ENCODE data around the gene FGF2. TPM values are rescaled to one million over a fixed set of nuclear protein-coding genes. Genes with fewer than 3 reads are reported as not detected.
"Not testable (repeated sequence)": the region's sequence is repeated elsewhere in the genome, so short reads cannot be mapped to it uniquely, and the experiment has no call there.

Gene FGF2
- total RNA-seq, 1 donor, result 86.5 TPM

- H3K4me2 ChIP-seq (ENCODE audit: insufficient read depth, low read length), result peak overlapping the region; percentile 85
- no peaks in the 10 kb centered on the region for H3K27me3 ChIP-seq (ENCODE audit: insufficient read depth, low read length)
- peak overlapping the region; percentile 76 for H3K27ac ChIP-seq (ENCODE audit: low read depth, low read length)
- H3K4me3 ChIP-seq (ENCODE audit: insufficient read depth, low read length), result peak overlapping the region; percentile 79
- H4K20me1 ChIP-seq (ENCODE audit: insufficient read depth, low read length), result no peaks in the 10 kb centered on the region
- no peak for TF ChIP-seq CTCF (IDR thresholded peaks at IDR 0.05; ENCODE audit: extremely low read depth, low read depth, low read length)
- no peaks in the 10 kb centered on the region for H3K9me3 ChIP-seq (ENCODE audit: low read depth, low read length)
- H3K36me3 ChIP-seq (ENCODE audit: insufficient read depth, low read length), result no peaks in the 10 kb centered on the region
- peak; percentile 93 for DNase-seq (ENCODE audit: insufficient read length, low spot score, missing footprints)
- peak overlapping the region; percentile 84 for H2AFZ ChIP-seq (ENCODE audit: low read length)
- H3K4me1 ChIP-seq (ENCODE audit: insufficient read depth, low read length), result peaks cover 21% of the 10 kb centered on the region
- peaks cover 71% of the 10 kb centered on the region for H3K79me2 ChIP-seq (ENCODE audit: insufficient read depth, low read length)
Measured at GRCh38 chr4:122922877-122923511, 96.4 kb downstream of the FGF2 start.

DNA sequence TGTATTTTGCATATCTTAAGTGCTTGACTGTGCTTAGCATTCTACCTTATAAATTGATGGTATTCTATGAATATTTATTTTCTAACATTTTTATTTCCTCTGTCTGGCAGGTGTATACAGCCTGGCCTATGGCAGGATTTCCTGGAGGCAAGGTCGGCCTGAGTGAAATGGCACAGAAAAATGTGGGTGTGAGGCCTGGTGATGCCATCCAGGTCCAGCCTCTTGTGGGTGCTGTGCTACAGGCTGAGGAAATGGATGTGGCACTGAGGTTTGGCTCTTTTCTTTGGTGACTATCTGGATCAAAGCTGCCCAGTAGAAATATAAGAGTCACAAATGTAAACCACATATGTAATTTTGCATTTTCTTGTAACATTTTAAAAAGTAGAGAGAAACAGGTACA, 102.3 kb downstream of the FGF2 start:
- TF ChIP-seq CTCF (IDR thresholded peaks at IDR 0.05; ENCODE audit: extremely low read depth, low read depth, low read length), result no peak
- Histone ChIP-seq H3K9me3 (ENCODE audit: low read depth, low read length) (no peaks in the 10 kb centered on the region), H3K36me3 (ENCODE audit: insufficient read depth, low read length) (peaks cover 28% of the 10 kb centered on the region), H3K4me1 (ENCODE audit: insufficient read depth, low read length) (peaks cover 6% of the 10 kb centered on the region), H4K20me1 (ENCODE audit: insufficient read depth, low read length) (no peaks in the 10 kb centered on the region), H3K27me3 (ENCODE audit: insufficient read depth, low read length) (no peaks in the 10 kb centered on the region), H2AFZ (ENCODE audit: low read length) (no peak overlapping the region), H3K4me2 (ENCODE audit: insufficient read depth, low read length) (no peak overlapping the region), H3K79me2 (ENCODE audit: insufficient read depth, low read length) (peaks cover 41% of the 10 kb centered on the region), H3K4me3 (ENCODE audit: insufficient read depth, low read length) (no peak overlapping the region), H3K27ac (ENCODE audit: low read depth, low read length) (no peak overlapping the region)
- DNase-seq (ENCODE audit: insufficient read length, low spot score, missing footprints), result no peak

DNA sequence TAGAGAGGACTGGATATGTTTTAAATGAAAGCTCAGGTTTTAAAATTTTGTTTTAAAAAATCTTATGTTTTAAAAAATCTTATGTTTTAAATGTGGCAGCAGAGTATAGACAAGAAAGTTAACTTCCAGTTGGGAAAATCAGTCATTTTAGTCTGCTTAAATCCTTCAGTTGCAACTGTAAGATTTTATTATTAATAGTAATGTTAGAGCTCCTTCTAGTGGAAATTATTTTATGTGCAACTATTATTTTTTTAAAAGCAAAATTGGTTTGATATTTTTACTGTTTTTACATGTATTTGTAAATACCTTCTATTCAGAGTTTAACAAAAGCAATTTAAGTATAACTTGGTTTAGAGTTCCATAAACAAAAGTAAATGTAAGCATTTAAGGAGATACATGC, 104.2 kb downstream of the FGF2 start:
- DNase-seq (ENCODE audit: insufficient read length, low spot score, missing footprints), result no peak
- Histone ChIP-seq H3K36me3 (ENCODE audit: insufficient read depth, low read length) (peaks cover 39% of the 10 kb centered on the region), H4K20me1 (ENCODE audit: insufficient read depth, low read length) (no peaks in the 10 kb centered on the region), H3K9me3 (ENCODE audit: low read depth, low read length) (no peaks in the 10 kb centered on the region), H3K4me2 (ENCODE audit: insufficient read depth, low read length) (no peak overlapping the region), H2AFZ (ENCODE audit: low read length) (no peak overlapping the region), H3K27me3 (ENCODE audit: insufficient read depth, low read length) (no peaks in the 10 kb centered on the region), H3K27ac (ENCODE audit: low read depth, low read length) (no peak overlapping the region), H3K4me1 (ENCODE audit: insufficient read depth, low read length) (no peaks in the 10 kb centered on the region), H3K79me2 (ENCODE audit: insufficient read depth, low read length) (peaks cover 22% of the 10 kb centered on the region), H3K4me3 (ENCODE audit: insufficient read depth, low read length) (no peak overlapping the region)
- TF ChIP-seq CTCF (IDR thresholded peaks at IDR 0.05; ENCODE audit: extremely low read depth, low read depth, low read length), result peak; percentile 64

DNA sequence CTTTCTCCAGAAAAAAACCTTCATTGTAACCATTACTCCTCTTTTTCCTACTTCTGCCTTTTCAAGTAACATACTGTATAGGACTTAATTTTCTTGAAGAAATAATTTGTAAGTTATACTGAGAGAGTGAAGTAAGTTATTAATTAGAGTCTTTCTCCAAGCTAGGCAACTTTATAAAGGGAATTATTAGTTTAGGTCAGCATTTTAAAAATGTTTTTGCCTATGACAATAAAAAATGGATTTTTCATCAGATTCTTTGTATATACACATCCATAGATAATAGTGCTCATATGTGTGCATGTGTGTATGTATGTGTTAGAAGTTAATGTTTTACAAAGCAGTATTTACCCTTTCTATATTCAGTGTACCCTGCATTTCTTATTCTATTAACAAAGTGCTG, 106.1 kb downstream of the FGF2 start:
- no peak overlapping the region for H3K27ac ChIP-seq (ENCODE audit: low read depth, low read length)
- no peaks in the 10 kb centered on the region for H3K27me3 ChIP-seq (ENCODE audit: insufficient read depth, low read length)
- H3K4me3 ChIP-seq (ENCODE audit: insufficient read depth, low read length), result no peak overlapping the region
- peaks cover 5% of the 10 kb centered on the region for H3K79me2 ChIP-seq (ENCODE audit: insufficient read depth, low read length)
- H3K4me1 ChIP-seq (ENCODE audit: insufficient read depth, low read length), result no peaks in the 10 kb centered on the region
- H4K20me1 ChIP-seq (ENCODE audit: insufficient read depth, low read length), result no peaks in the 10 kb centered on the region
- H2AFZ ChIP-seq (ENCODE audit: low read length), result no peak overlapping the region
- DNase-seq (ENCODE audit: insufficient read length, low spot score, missing footprints), result no peak
- no peak for TF ChIP-seq CTCF (IDR thresholded peaks at IDR 0.05; ENCODE audit: extremely low read depth, low read depth, low read length)
- H3K9me3 ChIP-seq (ENCODE audit: low read depth, low read length), result no peaks in the 10 kb centered on the region
- H3K36me3 ChIP-seq (ENCODE audit: insufficient read depth, low read length), result peaks cover 45% of the 10 kb centered on the region
- H3K4me2 ChIP-seq (ENCODE audit: insufficient read depth, low read length), result no peak overlapping the region

- H4K20me1 ChIP-seq (ENCODE audit: insufficient read depth, low read length); H3K9me3 ChIP-seq (ENCODE audit: low read depth, low read length); H3K4me3 ChIP-seq (ENCODE audit: insufficient read depth, low read length); H2AFZ ChIP-seq (ENCODE audit: low read length); H3K4me2 ChIP-seq (ENCODE audit: insufficient read depth, low read length); DNase-seq (ENCODE audit: insufficient read length, low spot score, missing footprints); H3K79me2 ChIP-seq (ENCODE audit: insufficient read depth, low read length); H3K4me1 ChIP-seq (ENCODE audit: insufficient read depth, low read length); H3K27ac ChIP-seq (ENCODE audit: low read depth, low read length); H3K27me3 ChIP-seq (ENCODE audit: insufficient read depth, low read length): not testable (repeated sequence)
- H3K36me3 ChIP-seq (ENCODE audit: insufficient read depth, low read length), result peaks cover 23% of the 10 kb centered on the region
Measured at GRCh38 chr4:122945136-122945535, 118.5 kb downstream of the FGF2 start.
